ENCODE data around the gene DGCR8.

DNA sequence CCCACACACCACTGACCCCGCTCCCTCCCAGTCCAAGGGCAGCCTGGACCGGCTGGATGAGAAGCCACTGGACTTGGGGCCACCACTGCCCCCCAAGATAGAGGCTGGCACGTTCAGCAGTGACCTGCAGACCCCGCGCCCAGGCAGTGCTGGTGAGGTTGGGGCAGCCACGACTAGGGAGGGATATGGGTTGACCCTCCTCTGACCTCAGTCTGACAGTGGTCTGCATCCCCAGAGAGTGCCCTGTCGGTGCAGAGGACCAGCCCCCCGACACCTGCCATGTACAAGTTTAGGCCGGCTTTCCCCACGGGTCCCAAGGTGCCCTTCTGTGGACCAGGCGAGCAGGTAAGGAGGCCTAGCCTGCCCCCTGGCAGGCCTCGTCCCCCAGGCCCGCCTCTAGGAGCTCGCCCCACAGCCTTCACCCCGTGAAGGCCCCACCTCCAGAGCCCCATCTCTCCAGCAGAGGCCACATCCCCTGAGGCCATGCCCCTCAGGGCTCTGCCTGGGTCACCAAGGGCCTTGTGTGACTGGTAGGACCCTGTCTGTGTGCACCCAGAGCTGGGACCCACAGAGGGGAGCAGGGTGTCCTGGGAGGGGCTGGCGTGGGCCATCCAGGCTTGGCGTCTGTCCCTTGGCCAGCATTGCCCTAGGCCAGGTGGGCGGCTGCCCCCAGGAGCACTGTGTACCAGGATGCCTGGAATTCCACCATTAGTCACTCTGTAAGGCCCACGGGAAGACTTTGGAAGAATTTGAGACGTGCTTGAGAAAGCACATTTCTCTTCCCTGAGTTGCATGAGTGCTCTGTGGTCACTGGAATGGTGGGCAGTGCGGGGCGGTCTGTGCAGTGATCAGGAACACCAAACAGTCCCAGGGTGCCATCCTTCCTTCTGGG is 61.4 kb downstream of the DGCR8 start:
- TF ChIP-seq CTCF (IDR thresholded peaks at IDR 0.05): no peak
- TF ChIP-seq ZFX (IDR thresholded peaks at IDR 0.05; ENCODE audit: borderline replicate concordance): no peak
